Measurements from ENCODE around the gene SHISA6.

SHISA6 gene

DNA sequence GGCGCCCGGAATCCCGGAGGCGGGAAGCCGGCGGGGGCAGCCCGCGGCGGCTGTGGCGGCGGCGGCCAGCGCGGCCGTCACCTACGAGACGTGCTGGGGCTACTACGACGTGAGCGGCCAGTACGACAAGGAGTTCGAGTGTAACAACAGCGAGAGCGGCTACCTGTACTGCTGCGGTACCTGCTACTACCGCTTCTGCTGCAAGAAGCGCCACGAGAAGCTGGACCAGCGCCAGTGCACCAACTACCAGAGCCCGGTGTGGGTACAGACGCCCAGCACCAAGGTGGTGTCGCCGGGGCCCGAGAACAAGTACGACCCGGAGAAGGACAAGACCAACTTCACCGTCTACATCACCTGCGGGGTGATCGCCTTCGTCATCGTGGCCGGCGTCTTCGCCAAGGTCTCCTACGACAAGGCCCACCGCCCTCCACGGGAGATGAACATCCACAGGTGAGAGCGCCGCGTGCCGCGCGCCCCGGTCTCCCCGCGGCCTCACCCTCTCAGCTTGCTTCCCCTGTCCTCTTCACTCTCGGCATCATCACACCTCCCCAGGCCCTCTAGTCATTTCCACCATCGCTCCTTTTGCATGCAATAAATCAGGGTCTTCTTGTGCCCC is 706 bp downstream of the SHISA6 start:
- no peak overlapping the region for H3K4me3 ChIP-seq (ENCODE audit: control insufficient read depth, low read depth, low read length)
- no peak for DNase-seq (ENCODE audit: low read depth)
- no peak for TF ChIP-seq CTCF (conservative IDR thresholded peaks at IDR 0.05; ENCODE audit: control insufficient read depth, insufficient read depth, low read depth, low read length)

DNA sequence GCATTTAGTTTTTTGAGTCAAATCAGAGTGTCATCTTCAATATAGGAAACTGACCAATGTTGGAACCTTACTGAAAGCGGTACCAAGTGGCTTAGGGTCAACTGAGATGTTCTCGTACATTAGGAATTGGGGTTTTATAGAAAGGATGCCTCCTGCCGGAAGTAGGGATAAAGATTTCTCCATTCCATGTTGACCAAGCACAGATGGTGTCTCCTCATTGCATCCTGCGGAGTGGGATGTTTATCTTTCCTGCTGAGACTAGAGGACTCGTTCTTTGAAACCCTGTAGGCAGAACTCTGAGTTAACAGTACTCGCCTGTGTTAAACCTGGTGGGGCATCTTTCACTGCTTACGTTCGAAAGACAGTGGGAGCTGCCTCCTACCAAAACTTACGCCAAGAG is 1.4 kb downstream of the SHISA6 start:
- no peak for DNase-seq (ENCODE audit: low read depth)

GRCh38 chr17:11244776-11245175 is 3.8 kb downstream of the SHISA6 start:
- DNase-seq (ENCODE audit: low read depth) = no peak
- TF ChIP-seq CTCF (conservative IDR thresholded peaks at IDR 0.05; ENCODE audit: control insufficient read depth, insufficient read depth, low read depth, low read length) = no peak

More for the DNA sequence above, 1.4 kb downstream of the SHISA6 start:
- no peak for TF ChIP-seq CTCF (conservative IDR thresholded peaks at IDR 0.05; ENCODE audit: control insufficient read depth, insufficient read depth, low read depth, low read length)
- no peak overlapping the region for H3K4me3 ChIP-seq (ENCODE audit: control insufficient read depth, low read depth, low read length)

GRCh38 chr17:11245187-11245586 is 4.2 kb downstream of the SHISA6 start:
- no peak overlapping the region for H3K4me3 ChIP-seq (ENCODE audit: control insufficient read depth, low read depth, low read length)
- DNase-seq (ENCODE audit: low read depth) = no peak
- no peak for TF ChIP-seq CTCF (conservative IDR thresholded peaks at IDR 0.05; ENCODE audit: control insufficient read depth, insufficient read depth, low read depth, low read length)

More at GRCh38 chr17:11244776-11245175, 3.8 kb downstream of the SHISA6 start:
- H3K4me3 ChIP-seq (ENCODE audit: control insufficient read depth, low read depth, low read length) = no peak overlapping the region

- TF ChIP-seq CTCF (conservative IDR thresholded peaks at IDR 0.05; ENCODE audit: control insufficient read depth, insufficient read depth, low read depth, low read length) = no peak
- DNase-seq (ENCODE audit: low read depth) = no peak
- no peak overlapping the region for H3K4me3 ChIP-seq (ENCODE audit: control insufficient read depth, low read depth, low read length)
Measured at GRCh38 chr17:11245791-11246190, 4.8 kb downstream of the SHISA6 start.

GRCh38 chr17:11250161-11250560 is 9.1 kb downstream of the SHISA6 start:
- DNase-seq (ENCODE audit: low read depth) = no peak
- TF ChIP-seq CTCF (conservative IDR thresholded peaks at IDR 0.05; ENCODE audit: control insufficient read depth, insufficient read depth, low read depth, low read length) = no peak
- H3K4me3 ChIP-seq (ENCODE audit: control insufficient read depth, low read depth, low read length) = no peak overlapping the region

Data from fibroblast of mammary gland (primary cell).